Endothelial cell of umbilical vein (primary cell): Measurements from ENCODE around the gene TEAD2. TPM values are rescaled to one million over a fixed set of nuclear protein-coding genes. Genes with fewer than 3 reads are reported as not detected.
"Not testable (repeated sequence)": the region's sequence is repeated elsewhere in the genome, so short reads cannot be mapped to it uniquely, and the experiment has no call there.

Source experiments
- BruUV-seq: library from RNA; stranded (reverse); fragments of 400-500 nt; replicated peaks from 2 replicates; lab custom pipeline; 2021; lab: Mats Ljungman, UMichigan
- CTCF ChIA-PET: fragments of 300-600, 350-600 bp; sonication (Branson Sonifier 250); formaldehyde crosslinking; loops from one replicate; lab custom pipeline; 2021; ENCODE audit warnings: antibody characterized with exemption, inconsistent platforms; lab: Charles Lee
- POLR2A ChIA-PET: fragments of 300-600, 350-600 bp; sonication (Branson Sonifier 250); formaldehyde crosslinking; loops from one replicate; lab custom pipeline; 2021; ENCODE audit warnings: antibody characterized with exemption, inconsistent platforms; lab: Charles Lee
- DNase-seq: peaks from one replicate; pipeline ENCODE4 v3.0.0-alpha.2; 2011; ENCODE audit warnings: low read depth, low spot score
- FAIRE-seq: peaks from 2 replicates; lab custom pipeline; 2011; peaks lifted over from hg19 to GRCh38; lab: Jason Lieb, UNC
- H2AFZ ChIP-seq: 2 replicates; pipeline ENCODE4 v1.6.0; 2012; ENCODE audit warnings: low read depth, low read length, control low read depth, inconsistent platforms
- H3K27ac ChIP-seq: 2 replicates; pipeline ENCODE4 v1.5.1; 2011; ENCODE audit warnings: low read depth, mild to moderate bottlenecking, control low read depth, low read length, moderate library complexity; ENCODE audit not compliant: insufficient read depth
- H3K27me3 ChIP-seq, 2 experiments: 2 replicates each; pipeline versions ENCODE4 v1.6.0 to v1.6.1; 2011; ENCODE audit warnings: low read length in 2 of 2, mixed read lengths in 1 of 2; ENCODE audit not compliant: control insufficient read depth in 2 of 2, insufficient read depth in 2 of 2
- H3K36me3 ChIP-seq, 2 experiments: 2 replicates in 1 of 2; 3 replicates in 1 of 2; pipeline ENCODE4 v1.5.1; 2011; ENCODE audit warnings: low read length in 2 of 2, mild to moderate bottlenecking in 1 of 2, moderate library complexity in 1 of 2; ENCODE audit not compliant: control insufficient read depth in 2 of 2, insufficient read depth in 2 of 2; ENCODE audit errors: extremely low read depth in 1 of 2
- H3K4me1 ChIP-seq: 3 replicates; pipeline ENCODE4 v1.5.1; 2011; ENCODE audit warnings: mild to moderate bottlenecking, low read length; ENCODE audit not compliant: control insufficient read depth, insufficient read depth; ENCODE audit errors: extremely low read depth
- H3K4me2 ChIP-seq: 2 replicates; pipeline ENCODE4 v1.6.1; 2011; ENCODE audit warnings: low read length, control low read depth, mixed read lengths; ENCODE audit not compliant: insufficient read depth
- H3K4me3 ChIP-seq, 3 experiments: fragments of 200-600 bp in 1 of 3; sonication (generic), shearing (Covaris generic) in 1 of 3; replicated peaks in 1 of 3; 2 replicates each; pipeline ENCODE4 v1.5.1; 2011 to 2016; ENCODE audit warnings: control low read depth in 3 of 3, low read length in 3 of 3, mild to moderate bottlenecking in 2 of 3, inconsistent platforms in 1 of 3, low read depth in 1 of 3, moderate library complexity in 1 of 3; ENCODE audit not compliant: insufficient read depth in 1 of 3
- H3K79me2 ChIP-seq: 2 replicates; pipeline ENCODE4 v1.6.0; 2012; ENCODE audit warnings: low read length, inconsistent platforms; ENCODE audit not compliant: control insufficient read depth, insufficient read depth
- H3K9ac ChIP-seq: replicated peaks from 2 replicates; pipeline ENCODE3; 2011; ENCODE audit warnings: low read length, control low read depth; ENCODE audit not compliant: insufficient read depth; ENCODE audit errors: extremely low read depth
- H3K9me1 ChIP-seq: replicated peaks from 3 replicates; pipeline ENCODE4 v1.6.0; 2011; ENCODE audit warnings: mild to moderate bottlenecking, low read length; ENCODE audit not compliant: control insufficient read depth, insufficient read depth; ENCODE audit errors: extremely low read depth
- H3K9me3 ChIP-seq: replicated peaks from 2 replicates; pipeline ENCODE4 v1.5.1; 2012; ENCODE audit warnings: low read length, inconsistent platforms; ENCODE audit not compliant: control insufficient read depth, insufficient read depth
- H4K20me1 ChIP-seq: replicated peaks from 2 replicates; pipeline ENCODE3; 2011; ENCODE audit warnings: mild to moderate bottlenecking, low read length; ENCODE audit not compliant: control insufficient read depth, insufficient read depth; ENCODE audit errors: extremely low read depth
- JUN ChIP-seq: IDR thresholded peaks from 2 replicates; pipeline ENCODE4 v1.6.1; 2011; ENCODE audit warnings: borderline replicate concordance, low read depth; ENCODE audit not compliant: insufficient read length, insufficient read depth
- POLR2A ChIP-seq: IDR thresholded peaks from 2 replicates; pipeline ENCODE4 v1.6.1; 2012; ENCODE audit warnings: low read depth, mild to moderate bottlenecking, control low read depth, low read length
- dilution Hi-C: fragments of 300-500 bp; cut with MboI; formaldehyde crosslinking; loops from one replicate; pipeline ENCODE4 v1.15.0; 2019; ENCODE audit warnings: low sequenced_read_pairs; ENCODE audit not compliant: extremely low pct_ligation_motif_present
- intact Hi-C: fragments of 100-400 bp; cut with micrococcal nuclease; formaldehyde crosslinking; loops from one replicate; pipeline ENCODE4 v1.10.0; 2022
- polyA plus RNA-seq, 4 experiments: library from polyadenylated mRNA; depleted of rRNA in 3 of 4; stranded (reverse) in 3 of 4; unstranded in 1 of 4; fragments of >200 nt; gene quantifications; 2 replicates each; pipeline versions ENCODE4 v1.2.1 to v1.2.3, GENCODE V29; 2011 to 2012; ENCODE audit warnings: missing spikeins in 1 of 4
- total RNA-seq: library from RNA; stranded (reverse); gene quantifications from 2 replicates; pipeline ENCODE4 v1.2.3, GENCODE V29; 2021
- TF ChIP-seq, protein P1 (sequence below), 2 donors: IDR thresholded peaks; 1 replicate in 1 of 2; 2 replicates in 1 of 2; pipeline ENCODE4 v1.5.1; 2011; ENCODE audit warnings: low read length in 2 of 2, mild to moderate bottlenecking in 2 of 2, moderate library complexity in 2 of 2, control low read depth in 1 of 2, inconsistent platforms in 1 of 2, low read depth in 1 of 2; ENCODE audit not compliant: insufficient read depth in 1 of 2; ENCODE audit errors: extremely low read depth in 1 of 2

TEAD2 gene
- total and polyA plus RNA-seq, 2 donors (not counting 3 experiments of a cell fraction or from before 2014, with no cell fraction given) = 60.9 to 89.4 TPM

DNA sequence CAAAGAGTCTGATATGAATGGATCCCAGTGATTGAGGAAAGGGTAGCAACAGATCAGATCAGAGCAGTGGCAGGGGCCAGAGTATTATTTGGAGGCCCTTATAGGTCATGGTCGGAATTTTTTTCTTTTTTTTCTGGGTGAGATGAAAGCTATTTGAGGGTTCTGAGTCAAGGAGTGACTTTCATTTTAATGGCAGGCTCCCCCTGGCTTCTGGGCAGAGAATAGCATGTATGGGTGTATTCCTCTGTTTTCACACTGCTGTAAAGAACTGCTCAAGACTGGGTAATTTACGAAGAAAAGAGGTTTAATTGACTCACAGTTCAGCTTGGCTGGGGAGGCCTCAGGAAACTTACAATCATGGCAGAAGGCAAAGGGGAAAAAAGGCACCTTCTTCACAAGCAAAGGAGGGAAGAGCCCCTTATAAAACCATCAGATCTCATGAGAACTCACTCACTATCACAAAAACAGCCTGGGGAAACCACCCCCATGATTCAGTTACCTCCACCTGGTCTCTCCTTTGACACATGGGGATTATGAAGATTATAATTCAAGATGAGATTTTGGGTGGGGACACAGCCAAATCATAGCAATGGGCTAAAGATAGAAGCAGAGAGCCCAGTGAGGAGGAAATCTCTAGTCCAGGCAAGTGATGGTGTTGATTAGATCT, 34.2 kb downstream of the TEAD2 start:
- H3K9me3 ChIP-seq = no peaks in the 10 kb centered on the region
- H2AFZ ChIP-seq = no peak overlapping the region
- ChIA-PET POLR2A (no interaction called here), CTCF (interaction anchor here (0.6 to 1.4 kb wide), 21 partner anchors 10 to 112 kb away, joined by 3 to 15 read pairs (median 3); partner anchors contain the start of gene TEAD2)
- no peaks in the 10 kb centered on the region for H3K9me1 ChIP-seq
- TF ChIP-seq POLR2A = no peak
- TF ChIP-seq, protein P1, sequence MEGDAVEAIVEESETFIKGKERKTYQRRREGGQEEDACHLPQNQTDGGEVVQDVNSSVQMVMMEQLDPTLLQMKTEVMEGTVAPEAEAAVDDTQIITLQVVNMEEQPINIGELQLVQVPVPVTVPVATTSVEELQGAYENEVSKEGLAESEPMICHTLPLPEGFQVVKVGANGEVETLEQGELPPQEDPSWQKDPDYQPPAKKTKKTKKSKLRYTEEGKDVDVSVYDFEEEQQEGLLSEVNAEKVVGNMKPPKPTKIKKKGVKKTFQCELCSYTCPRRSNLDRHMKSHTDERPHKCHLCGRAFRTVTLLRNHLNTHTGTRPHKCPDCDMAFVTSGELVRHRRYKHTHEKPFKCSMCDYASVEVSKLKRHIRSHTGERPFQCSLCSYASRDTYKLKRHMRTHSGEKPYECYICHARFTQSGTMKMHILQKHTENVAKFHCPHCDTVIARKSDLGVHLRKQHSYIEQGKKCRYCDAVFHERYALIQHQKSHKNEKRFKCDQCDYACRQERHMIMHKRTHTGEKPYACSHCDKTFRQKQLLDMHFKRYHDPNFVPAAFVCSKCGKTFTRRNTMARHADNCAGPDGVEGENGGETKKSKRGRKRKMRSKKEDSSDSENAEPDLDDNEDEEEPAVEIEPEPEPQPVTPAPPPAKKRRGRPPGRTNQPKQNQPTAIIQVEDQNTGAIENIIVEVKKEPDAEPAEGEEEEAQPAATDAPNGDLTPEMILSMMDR (IDR thresholded peaks at IDR 0.05; ENCODE audit: extremely low read depth in 1 of 2, insufficient read depth in 1 of 2, low read depth in 1 of 2, low read length in 2 of 2) = peak; percentile 50 to 65
- dilution Hi-C loops (no loop called here), intact Hi-C loops (loop anchor here (1.0 kb wide), 1 partner anchor 102 kb away; no protein-coding TSS in a partner anchor)
- no peaks in the 10 kb centered on the region for H3K36me3 ChIP-seq
- no peaks in the 10 kb centered on the region for H3K4me1 ChIP-seq
- FAIRE-seq (peak; percentile 74), DNase-seq (peak; percentile 34)
- H3K27ac ChIP-seq = no peak overlapping the region
- no peak overlapping the region for H3K4me2 ChIP-seq
- BruUV-seq = no TSS peak
- H4K20me1 ChIP-seq = no peaks in the 10 kb centered on the region
- H3K4me3 ChIP-seq = no peak overlapping the region
- no peaks in the 10 kb centered on the region for H3K79me2 ChIP-seq
- no peak overlapping the region for H3K9ac ChIP-seq
- no peaks in the 10 kb centered on the region for H3K27me3 ChIP-seq

DNA sequence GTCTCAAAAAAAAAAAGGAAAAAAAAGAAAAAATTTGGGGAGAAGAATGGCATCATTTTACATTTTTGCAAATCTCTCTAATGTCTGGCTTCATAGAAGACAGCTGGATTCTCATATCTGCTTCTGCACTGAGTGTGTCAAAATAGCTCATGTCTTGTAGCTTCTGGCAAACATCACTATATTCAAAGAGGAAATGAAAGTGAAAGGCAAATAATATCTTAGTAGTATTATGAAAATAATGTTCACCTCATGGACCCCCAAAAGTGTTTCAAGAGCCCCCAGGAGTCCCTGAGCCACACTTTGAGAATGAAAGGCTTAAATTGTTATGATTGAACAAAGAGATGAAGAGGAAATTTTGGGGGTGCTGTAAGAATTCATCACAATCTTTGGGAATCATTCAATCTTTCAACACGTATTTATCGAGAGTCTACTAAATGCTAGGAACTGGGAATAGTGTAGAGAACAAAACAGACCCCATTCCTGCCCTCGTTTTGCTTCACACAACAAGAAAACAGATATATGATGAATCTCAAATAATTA, 36.0 kb downstream of the TEAD2 start:
- no peak overlapping the region for H2AFZ ChIP-seq
- no peaks in the 10 kb centered on the region for H3K27me3 ChIP-seq
- FAIRE-seq (no peak), DNase-seq (no peak)
- CTCF ChIA-PET = interaction anchor here (0.8 to 1.2 kb wide), 2 partner anchors 11 to 25 kb away, joined by 3 to 4 read pairs; no protein-coding TSS in a partner anchor
- no peak for TF ChIP-seq JUN
- H3K9ac ChIP-seq = no peak overlapping the region
- no peak overlapping the region for H3K4me2 ChIP-seq
- H3K9me3 ChIP-seq = no peaks in the 10 kb centered on the region
- H3K4me1 ChIP-seq = no peaks in the 10 kb centered on the region
- no peaks in the 10 kb centered on the region for H4K20me1 ChIP-seq
- intact Hi-C loops = no loop called here
- BruUV-seq = no TSS peak
- no peaks in the 10 kb centered on the region for H3K79me2 ChIP-seq
- no peak overlapping the region for H3K27ac ChIP-seq
- no peaks in the 10 kb centered on the region for H3K9me1 ChIP-seq
- H3K4me3 ChIP-seq = no peak overlapping the region
- H3K36me3 ChIP-seq = no peaks in the 10 kb centered on the region
- dilution Hi-C loops = no loop called here
- POLR2A ChIA-PET = no interaction called here

DNA sequence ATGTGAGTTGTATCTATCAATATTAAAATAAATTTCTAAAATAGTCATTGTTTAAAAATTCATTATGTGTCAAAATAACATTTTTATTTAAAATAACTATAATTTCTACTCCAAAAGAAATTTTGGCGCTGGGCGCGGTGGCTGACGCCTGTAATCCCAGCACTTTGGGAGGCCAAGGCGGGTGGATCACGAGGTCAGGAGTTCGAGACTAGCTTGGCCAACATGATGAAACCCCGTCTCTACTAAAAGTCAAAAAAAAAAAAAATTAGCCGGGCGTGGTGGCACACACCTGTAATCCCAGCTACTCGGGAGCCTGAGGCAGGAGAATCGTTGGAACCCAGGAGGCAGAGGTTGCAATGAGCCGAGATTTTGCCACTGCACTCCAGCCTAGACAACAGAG, 36.5 kb downstream of the TEAD2 start:
- H3K27me3 ChIP-seq, DNase-seq, H3K4me3 ChIP-seq, H3K79me2 ChIP-seq, FAIRE-seq, BruUV-seq, H3K4me2 ChIP-seq, dilution Hi-C loops, H3K4me1 ChIP-seq, H3K9me3 ChIP-seq, intact Hi-C loops, H2AFZ ChIP-seq, POLR2A ChIA-PET, H4K20me1 ChIP-seq, H3K27ac ChIP-seq, H3K36me3 ChIP-seq, H3K9ac ChIP-seq, H3K9me1 ChIP-seq: not testable (repeated sequence)
- CTCF ChIA-PET = interaction anchor here (0.8 to 1.2 kb wide), 2 partner anchors 12 to 25 kb away, joined by 3 to 4 read pairs; no protein-coding TSS in a partner anchor
